AG10803 (cell line): ENCODE data around the gene SUSD4.

Source experiments
- DNase-seq: peaks from one replicate; pipeline ENCODE4 v3.0.0; 2010; ENCODE audit warnings: low read depth
- H3K4me3 ChIP-seq: 2 replicates; pipeline ENCODE4 v1.5.1; 2011; ENCODE audit warnings: mild to moderate bottlenecking, low read length, control low read depth
- CTCF ChIP-seq: conservative IDR thresholded peaks from 2 replicates; pipeline ENCODE4 v1.5.1; 2011; ENCODE audit warnings: mild to moderate bottlenecking, low read length, control low read depth, inconsistent platforms

Gene SUSD4

GRCh38 chr1:223179786-223180185 is 184.2 kb downstream of the SUSD4 start:
- no peak overlapping the region for H3K4me3 ChIP-seq
- no peak for DNase-seq
- no peak for TF ChIP-seq CTCF

- H3K4me3 ChIP-seq = no peak overlapping the region
- no peak for DNase-seq
- TF ChIP-seq CTCF = no peak
These were observed 184.7 kb downstream of the SUSD4 start for GRCh38 chr1:223179280-223179679.

GRCh38 chr1:223177681-223178080 is 186.3 kb downstream of the SUSD4 start:
- DNase-seq = no peak
- no peak overlapping the region for H3K4me3 ChIP-seq
- no peak for TF ChIP-seq CTCF

GRCh38 chr1:223176437-223176836 is 187.5 kb downstream of the SUSD4 start:
- no peak for TF ChIP-seq CTCF
- no peak for DNase-seq
- H3K4me3 ChIP-seq = no peak overlapping the region

DNA sequence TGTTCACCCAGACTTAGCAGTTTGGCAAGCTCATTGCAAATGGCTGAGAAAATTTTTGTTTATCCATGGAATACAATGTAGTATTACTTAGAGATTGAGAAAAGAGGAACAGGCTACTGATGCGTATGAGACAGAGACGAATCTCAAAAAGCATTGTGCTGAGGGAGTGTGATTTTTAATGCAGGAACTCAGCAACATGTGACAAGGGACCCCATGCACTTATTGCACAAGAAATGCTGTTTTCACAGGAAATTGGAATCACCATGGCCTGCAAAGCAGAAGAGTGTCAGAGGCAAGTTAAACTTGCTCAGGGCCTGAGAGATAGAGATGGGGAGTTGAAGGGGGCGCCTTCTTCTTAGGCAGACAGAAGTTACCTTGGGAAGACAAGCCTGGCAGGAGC is 188.3 kb downstream of the SUSD4 start:
- no peak for TF ChIP-seq CTCF
- H3K4me3 ChIP-seq = no peak overlapping the region
- DNase-seq = no peak

GRCh38 chr1:223175032-223175431 is 188.9 kb downstream of the SUSD4 start:
- DNase-seq = no peak
- no peak overlapping the region for H3K4me3 ChIP-seq
- peak; percentile 22 for TF ChIP-seq CTCF
